Measurements from ENCODE around the gene PRKCZ. TPM values are rescaled to one million over a fixed set of nuclear protein-coding genes. Genes with fewer than 3 reads are reported as not detected.

Gene PRKCZ
- total and polyA plus RNA-seq, 2 experiments from 2014 or later, result 26.2 to 36.9 TPM

GRCh38 chr1:2197707-2198165, 147.5 kb downstream of the PRKCZ start:
- Mint-ChIP-seq H3K27me3 (ENCODE audit: insufficient read depth, low read depth, poor library complexity) (peaks cover 10% of the 10 kb centered on the region), H3K4me1 (peaks cover 8% of the 10 kb centered on the region; the same call in 2 of the 3 replicates), H3K9me3 (no peaks in the 10 kb centered on the region), H3K4me3 (no peak overlapping the region), H3K36me3 (ENCODE audit: low read depth) (peaks cover 2% of the 10 kb centered on the region; the same call in 2 of the 3 replicates), H3K27ac (no peak overlapping the region)
- DNase-seq (ENCODE audit: low spot score) (no peak), ATAC-seq (no peak)
- Histone ChIP-seq H2AFZ (no peak overlapping the region), H3K27me3 (ENCODE audit: insufficient read depth) (no peaks in the 10 kb centered on the region), H3K36me3 (ENCODE audit: insufficient read depth) (no peaks in the 10 kb centered on the region), H3K4me1 (ENCODE audit: insufficient read depth) (peaks cover 12% of the 10 kb centered on the region; the same call in 1 of the 2 replicates), H3F3A (replicated peaks; ENCODE audit: low read depth) (0 out of 2 replicates have a peak, but pooled peaks cover 4% of the 10 kb centered on the region), H3K4me3 (no peak overlapping the region), H3K9me2 (ENCODE audit: insufficient read depth) (no peaks in the 10 kb centered on the region), H3K27ac (ENCODE audit: low read depth) (no peak overlapping the region), H3K4me2 (no peak overlapping the region), H3K79me2 (replicated peaks; ENCODE audit: insufficient read depth) (peaks cover 6% of the 10 kb centered on the region), H4K20me1 (replicated peaks; ENCODE audit: insufficient read depth) (no peaks in the 10 kb centered on the region)
- TF ChIP-seq ETS1 (IDR thresholded peaks at IDR 0.05) (no peak), CTCF (conservative IDR thresholded peaks at IDR 0.05; ENCODE audit: low read depth in 2 of 2) (no peak), POLR2AphosphoS5 (IDR thresholded peaks at IDR 0.05; ENCODE audit: low read depth) (no peak), NANOG (IDR thresholded peaks at IDR 0.05; ENCODE audit: borderline replicate concordance) (no peak), JUNB (IDR thresholded peaks at IDR 0.05; ENCODE audit: unreplicated experiment) (no peak), ZNF114 (CRISPR knock-in tag; IDR thresholded peaks at IDR 0.05) (no peak), ZNF331 (CRISPR knock-in tag; IDR thresholded peaks at IDR 0.05; ENCODE audit: low read depth) (no peak), EZH2 (IDR thresholded peaks at IDR 0.05; ENCODE audit: low read depth, unreplicated experiment) (no peak), ZNF462 (CRISPR knock-in tag; IDR thresholded peaks at IDR 0.05) (no peak), CREB1 (CRISPR knock-in tag; IDR thresholded peaks at IDR 0.05; ENCODE audit: low read depth) (no peak), STAT1 (IDR thresholded peaks at IDR 0.05; ENCODE audit: unreplicated experiment) (no peak), REST (IDR thresholded peaks at IDR 0.05; ENCODE audit: unreplicated experiment) (no peak), EZH2phosphoT487 (IDR thresholded peaks at IDR 0.05; ENCODE audit: unreplicated experiment) (no peak)
